ENCODE results near the gene DLL4.
"Not testable (repeated sequence)": the region's sequence is repeated elsewhere in the genome, so short reads cannot be mapped to it uniquely, and the experiment has no call there.

The DLL4 gene

GRCh38 chr15:40958723-40959122 is 29.6 kb downstream of the DLL4 start:
- DNase-seq (ENCODE audit: low read depth): no peak

GRCh38 chr15:40959331-40960141 is 30.4 kb downstream of the DLL4 start:
- no peak for DNase-seq (ENCODE audit: low read depth)

GRCh38 chr15:40960151-40960885 is 31.2 kb downstream of the DLL4 start:
- no peak for DNase-seq (ENCODE audit: low read depth)

- DNase-seq (ENCODE audit: low read depth): no peak
Observed at GRCh38 chr15:40960925-40961324, 31.8 kb downstream of the DLL4 start.

DNA sequence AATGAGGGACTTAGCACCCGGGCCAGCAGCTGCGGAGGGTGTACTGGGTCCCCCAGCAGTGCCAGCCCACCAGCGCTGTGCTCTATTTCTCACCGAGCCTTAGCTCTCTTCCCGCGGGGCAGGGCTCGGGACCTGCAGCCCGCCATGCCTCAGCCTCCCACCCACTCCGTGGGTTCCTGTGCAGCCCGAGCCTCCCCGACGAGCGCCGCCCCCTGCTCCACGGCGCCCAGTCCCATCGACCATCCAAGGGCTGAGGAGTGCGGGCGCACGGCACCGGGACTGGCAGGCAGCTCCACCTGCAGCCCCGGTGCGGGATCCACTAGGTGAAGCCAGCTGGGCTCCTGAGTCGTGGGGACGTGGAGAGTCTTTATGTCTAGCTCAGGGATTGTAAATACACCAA is 32.6 kb downstream of the DLL4 start:
- not testable (repeated sequence) for DNase-seq (ENCODE audit: low read depth)

DNA sequence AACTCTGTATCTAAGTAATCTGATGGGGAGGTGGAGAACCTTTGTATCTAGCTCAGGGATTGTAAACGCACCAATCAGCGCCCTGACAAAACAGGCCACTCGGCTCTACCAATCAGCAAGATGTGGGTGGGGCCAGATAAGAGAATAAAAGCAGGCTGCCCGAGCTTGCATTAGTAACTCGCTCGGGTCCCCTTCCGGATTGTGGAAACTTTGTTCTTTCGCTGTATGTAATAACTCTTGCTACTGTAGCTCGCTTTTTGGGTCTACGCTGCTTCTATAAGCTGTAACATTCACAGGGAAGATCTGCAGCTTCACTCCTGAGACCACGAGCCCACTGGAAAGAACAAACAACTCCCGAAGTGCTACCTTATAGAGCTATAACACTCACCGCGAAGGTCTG is 33.2 kb downstream of the DLL4 start:
- DNase-seq (ENCODE audit: low read depth): not testable (repeated sequence)

DNA sequence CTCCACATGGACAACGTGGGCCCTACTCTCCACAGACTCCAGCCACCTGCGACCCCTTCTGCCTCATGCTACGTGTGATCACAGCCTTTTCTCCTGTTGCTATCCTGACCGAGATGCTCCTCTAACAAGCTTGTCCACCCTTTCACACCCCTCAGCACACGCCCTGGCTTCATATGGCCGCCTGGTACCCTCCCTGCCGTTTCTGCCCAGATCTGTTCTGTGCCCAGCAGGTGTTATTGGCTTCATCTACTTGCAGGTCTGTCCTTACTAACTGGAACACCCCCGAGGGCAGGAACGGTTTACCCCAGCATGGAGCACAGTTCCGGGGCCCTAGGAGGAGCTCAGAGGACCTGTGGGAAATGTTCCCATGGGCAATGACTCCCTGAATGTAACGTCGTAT is 34.1 kb downstream of the DLL4 start:
- no peak for DNase-seq (ENCODE audit: low read depth)

DNA sequence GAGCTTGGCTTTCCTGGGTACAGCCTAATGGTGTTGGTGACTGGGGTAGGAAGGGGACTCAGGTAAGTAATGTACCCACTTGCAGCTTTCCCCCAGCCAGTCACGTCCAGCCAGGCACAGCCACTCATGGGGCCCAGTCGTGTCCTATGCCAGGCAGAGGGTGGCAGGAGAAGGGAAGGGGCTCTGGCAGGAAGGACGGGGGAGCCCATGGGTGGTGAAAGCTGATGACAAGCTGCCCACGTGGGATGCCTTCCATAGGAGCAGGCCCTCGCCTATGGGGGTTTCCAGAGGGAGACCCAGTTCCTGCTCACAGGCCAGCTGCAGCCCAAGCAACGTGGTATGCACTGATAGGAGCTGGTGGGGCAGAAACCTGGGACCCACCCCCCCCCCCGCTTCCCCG is 34.9 kb downstream of the DLL4 start:
- DNase-seq (ENCODE audit: low read depth): no peak

- DNase-seq (ENCODE audit: low read depth): no peak
Observed at GRCh38 chr15:40964634-40965033, 35.5 kb downstream of the DLL4 start.

DNA sequence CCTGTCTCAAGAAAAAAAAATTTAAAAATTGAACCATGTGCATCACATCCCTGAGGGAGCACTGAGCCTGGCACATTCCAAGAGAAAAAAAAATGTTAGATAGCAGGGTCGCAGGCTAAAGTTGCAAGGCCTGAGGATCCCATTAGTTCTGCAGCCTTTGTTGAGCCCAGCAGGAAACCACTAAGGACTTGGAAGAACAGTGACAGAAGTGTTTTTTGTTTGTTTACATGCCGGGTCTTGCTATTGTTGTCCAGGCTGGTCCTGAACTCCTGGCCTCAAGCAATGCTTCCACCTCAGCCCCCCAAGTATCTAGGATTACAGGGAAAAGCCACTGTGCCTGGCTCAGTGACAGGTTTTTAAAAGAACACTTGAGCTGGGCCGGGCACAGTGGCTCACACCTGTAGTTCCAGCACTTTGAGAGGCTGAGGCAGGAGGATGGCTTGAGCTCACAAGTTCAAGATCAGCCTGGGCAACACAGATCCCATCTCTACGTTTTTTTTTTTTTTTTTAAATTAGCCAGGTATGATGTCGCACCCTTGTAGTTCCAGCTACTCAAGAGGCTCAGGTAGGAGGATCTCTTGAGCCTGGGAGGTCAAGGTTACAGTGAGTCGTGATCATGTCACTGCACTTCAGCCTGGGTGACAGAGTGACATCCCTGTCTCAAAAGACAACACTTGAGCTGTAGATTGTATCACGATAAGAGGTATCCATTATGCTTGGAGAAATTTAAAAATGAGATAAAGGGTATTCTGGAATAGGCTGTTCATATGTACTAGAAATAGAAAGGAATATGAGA is 39.3 kb downstream of the DLL4 start:
- DNase-seq (ENCODE audit: low read depth): no peak

- DNase-seq (ENCODE audit: low read depth): no peak
Observed at GRCh38 chr15:40969363-40969762, 40.2 kb downstream of the DLL4 start.

GRCh38 chr15:40974879-40975278 is 45.7 kb downstream of the DLL4 start:
- DNase-seq (ENCODE audit: low read depth): no peak

GRCh38 chr15:40976819-40977218 is 47.7 kb downstream of the DLL4 start:
- no peak for DNase-seq (ENCODE audit: low read depth)

- no peak for DNase-seq (ENCODE audit: low read depth)
Observed at GRCh38 chr15:40978141-40978540, 49.0 kb downstream of the DLL4 start.

GRCh38 chr15:40978562-40978961 is 49.4 kb downstream of the DLL4 start:
- no peak for DNase-seq (ENCODE audit: low read depth)

DNA sequence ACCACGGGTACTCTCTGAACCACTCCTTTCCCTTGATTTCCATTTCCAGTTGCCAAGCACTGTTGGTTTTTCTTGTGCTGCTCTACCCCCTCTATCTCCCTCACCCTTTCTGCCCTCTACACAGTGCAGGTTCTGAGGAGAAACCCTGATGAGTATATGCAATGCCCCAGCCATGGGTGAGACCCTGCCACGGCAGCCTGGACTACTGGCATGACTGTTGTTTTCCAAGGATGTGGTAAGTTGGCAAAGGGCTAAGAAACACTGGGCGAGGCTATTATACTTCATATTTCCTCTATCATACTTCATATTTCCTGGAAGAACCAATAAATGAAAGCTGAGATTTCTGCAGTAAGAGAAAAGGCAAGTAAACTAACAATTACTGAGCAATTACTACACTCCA is 52.0 kb downstream of the DLL4 start:
- no peak for DNase-seq (ENCODE audit: low read depth)

DNA sequence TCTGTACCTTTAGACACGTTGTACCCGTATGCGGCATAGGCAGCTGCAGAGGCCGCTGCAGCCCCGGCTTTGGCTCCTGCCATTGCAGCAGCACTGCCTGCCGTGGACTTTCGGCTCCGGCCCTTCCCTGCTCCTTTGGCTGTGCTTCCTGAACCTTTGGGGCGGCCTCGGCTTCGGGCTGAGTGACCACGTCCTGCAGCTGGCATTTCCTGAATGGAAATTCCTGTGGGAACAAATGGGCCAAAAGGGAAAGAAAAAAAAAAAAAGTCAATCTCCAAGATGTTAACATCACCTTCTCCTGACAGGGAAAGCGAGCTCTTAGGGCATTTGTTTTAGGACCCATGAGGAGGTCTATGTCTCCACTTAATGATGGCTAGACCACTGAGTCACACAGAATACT is 53.7 kb downstream of the DLL4 start:
- no peak for DNase-seq (ENCODE audit: low read depth)

GRCh38 chr15:40984406-40984805 is 55.3 kb downstream of the DLL4 start:
- DNase-seq (ENCODE audit: low read depth): no peak

GRCh38 chr15:40984964-40985363 is 55.8 kb downstream of the DLL4 start:
- no peak for DNase-seq (ENCODE audit: low read depth)

- DNase-seq (ENCODE audit: low read depth): no peak
Observed at GRCh38 chr15:40985541-40986330, 56.6 kb downstream of the DLL4 start.

- DNase-seq (ENCODE audit: low read depth): no peak
Observed at GRCh38 chr15:40986820-40987219, 57.7 kb downstream of the DLL4 start.

GRCh38 chr15:40988156-40988555 is 59.0 kb downstream of the DLL4 start:
- DNase-seq (ENCODE audit: low read depth): no peak
